UCSD-AML1 (cell line): ENCODE results near the gene CD300H.

Source experiments
- DNase-seq: peaks from one replicate; lab custom pipeline; 2025; ENCODE audit not compliant: unreplicated experiment; lab: John Stamatoyannopoulos, UW

The CD300H gene

GRCh38 chr17:74552037-74552436, 15.3 kb downstream of the CD300H start:
- DNase-seq: no peak

- DNase-seq: no peak
Measured at GRCh38 chr17:74550602-74551001, 16.7 kb downstream of the CD300H start.

GRCh38 chr17:74549343-74549742, 18.0 kb downstream of the CD300H start:
- DNase-seq: no peak

- DNase-seq: peak; percentile 44
Measured at GRCh38 chr17:74547736-74548135, 19.6 kb downstream of the CD300H start.

- DNase-seq: no peak
Measured at GRCh38 chr17:74547264-74547663, 20.0 kb downstream of the CD300H start.

GRCh38 chr17:74546586-74546985, 20.7 kb downstream of the CD300H start:
- DNase-seq: no peak

GRCh38 chr17:74545843-74546230, 21.5 kb downstream of the CD300H start, which contains the start of gene CD300C:
Gene CD300C (minus strand): TSS chr17:74546115. CDS start chr17:74545782, 333 bp downstream.
- DNase-seq: peak; percentile 73

- no peak for DNase-seq
Measured at GRCh38 chr17:74544991-74545842, 22.1 kb downstream of the CD300H start.

- no peak for DNase-seq
Measured at GRCh38 chr17:74543891-74544760, 23.2 kb downstream of the CD300H start.

- no peak for DNase-seq
Measured at GRCh38 chr17:74543406-74543805, 23.9 kb downstream of the CD300H start.

- no peak for DNase-seq
Measured at GRCh38 chr17:74542727-74543383, 24.5 kb downstream of the CD300H start.

GRCh38 chr17:74542166-74542565, 25.1 kb downstream of the CD300H start:
- DNase-seq: no peak

- DNase-seq: no peak
Measured at GRCh38 chr17:74541176-74542111, 25.9 kb downstream of the CD300H start.

- DNase-seq: no peak
Measured at GRCh38 chr17:74539281-74539820, 28.0 kb downstream of the CD300H start.

GRCh38 chr17:74536890-74537289, 30.4 kb downstream of the CD300H start:
- no peak for DNase-seq

GRCh38 chr17:74532115-74532514, 35.2 kb downstream of the CD300H start:
- DNase-seq: peak; percentile 87

- no peak for DNase-seq
Measured at GRCh38 chr17:74531231-74531761, 36.0 kb downstream of the CD300H start, which contains the start of gene CD300LB. Gene CD300LB (minus strand): TSS chr17:74531475. CDS start chr17:74531350, 125 bp downstream.

- DNase-seq: no peak
Measured at GRCh38 chr17:74530831-74531150, 36.5 kb downstream of the CD300H start.

- no peak for DNase-seq
Measured at GRCh38 chr17:74529243-74529642, 38.1 kb downstream of the CD300H start.
